HG03354 (cell line): ENCODE results near the gene MRPL38.

Experiments
- ATAC-seq: cut with Tn5 transposase; IDR thresholded peaks from one replicate; pipeline ENCODE4 v1.9.1; 2021; ENCODE audit warnings: mild to moderate bottlenecking; ENCODE audit not compliant: unreplicated experiment, poor library complexity, severe bottlenecking

MRPL38 gene

GRCh38 chr17:75904749-75905521, at the start of gene MRPL38:
TSS of gene MRPL38 (minus strand) at chr17:75904884. CDS start at chr17:75904875, 9 bp downstream.
- ATAC-seq: peak; percentile 97

GRCh38 chr17:75950855-75951554, 46.3 kb upstream of the MRPL38 start:
- no peak for ATAC-seq

GRCh38 chr17:75950421-75950820, 45.7 kb upstream of the MRPL38 start:
- ATAC-seq: no peak

- ATAC-seq: no peak
These were observed 40.5 kb upstream of the MRPL38 start for GRCh38 chr17:75945211-75945610.

GRCh38 chr17:75943491-75943890, 38.8 kb upstream of the MRPL38 start:
- no peak for ATAC-seq

- ATAC-seq: no peak
These were observed 37.8 kb upstream of the MRPL38 start for GRCh38 chr17:75942473-75942872.

GRCh38 chr17:75941442-75941819, 36.7 kb upstream of the MRPL38 start:
- no peak for ATAC-seq

GRCh38 chr17:75940727-75941441, 36.2 kb upstream of the MRPL38 start, which contains the start of gene FBF1:
TSS of gene FBF1 (minus strand) at chr17:75941042. CDS start at chr17:75938149, 2,893 bp downstream.
- ATAC-seq: peak; percentile 96

GRCh38 chr17:75937652-75938051, 33.0 kb upstream of the MRPL38 start:
- ATAC-seq: no peak

GRCh38 chr17:75933808-75934207, 29.1 kb upstream of the MRPL38 start:
- no peak for ATAC-seq

GRCh38 chr17:75932852-75933251, 28.2 kb upstream of the MRPL38 start:
- ATAC-seq: no peak

- no peak for ATAC-seq
These were observed 26.4 kb upstream of the MRPL38 start for GRCh38 chr17:75931062-75931461.

GRCh38 chr17:75927286-75927922, 22.7 kb upstream of the MRPL38 start:
- ATAC-seq: no peak

GRCh38 chr17:75926456-75926855, 21.8 kb upstream of the MRPL38 start:
- no peak for ATAC-seq

GRCh38 chr17:75925912-75926311, 21.2 kb upstream of the MRPL38 start:
- ATAC-seq: no peak

GRCh38 chr17:75925103-75925502, 20.4 kb upstream of the MRPL38 start:
- ATAC-seq: no peak

- ATAC-seq: no peak
These were observed 18.5 kb upstream of the MRPL38 start for GRCh38 chr17:75922963-75923874.

- ATAC-seq: no peak
These were observed 17.7 kb upstream of the MRPL38 start for GRCh38 chr17:75922173-75922961.
